ENCODE results near the gene CAMKK2.
"Not testable (repeated sequence)": the region's sequence is repeated elsewhere in the genome, so short reads cannot be mapped to it uniquely, and the experiment has no call there.

CAMKK2 gene

DNA sequence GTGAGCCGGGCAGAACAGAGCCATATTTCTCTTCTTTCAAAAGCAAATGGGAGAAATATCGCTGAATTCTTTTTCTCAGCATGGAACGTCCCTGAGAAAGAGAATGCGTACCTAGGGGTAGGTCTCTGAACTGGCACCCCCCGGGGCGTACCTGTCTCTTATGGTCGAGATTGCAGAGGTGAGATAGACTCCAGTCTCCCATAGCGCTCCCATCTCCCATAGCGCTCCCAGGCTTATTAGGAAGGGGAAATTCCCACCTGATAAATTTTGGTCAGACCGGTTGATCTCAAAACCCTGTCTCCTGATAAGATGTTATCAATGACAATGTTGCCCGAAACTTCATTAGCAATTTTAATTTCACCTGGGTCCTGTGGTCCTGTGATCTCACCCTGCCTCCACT is 16.0 kb downstream of the CAMKK2 start:
- not testable (repeated sequence) for H3K9me3 ChIP-seq (ENCODE audit: insufficient read depth, low read length, severe bottlenecking); DNase-seq; H2AFZ ChIP-seq (ENCODE audit: low read depth, low read length); H3K4me3 ChIP-seq (ENCODE audit: low read depth in 1 of 2, low read length in 2 of 2); H3K4me1 ChIP-seq (ENCODE audit: insufficient read depth, low read length); H3K4me2 ChIP-seq (ENCODE audit: insufficient read depth, low read length); H3K27me3 ChIP-seq (ENCODE audit: insufficient read depth, low read length, poor library complexity); H3K27ac ChIP-seq (ENCODE audit: low read length); H3K9ac ChIP-seq (ENCODE audit: low read depth, low read length); ATAC-seq (ENCODE audit: insufficient read depth, low read depth)
- H4K20me1 ChIP-seq (ENCODE audit: insufficient read depth, low read length): peaks cover 15% of the 10 kb centered on the region; the same call in 1 of the 2 replicates
- peaks cover 13% of the 10 kb centered on the region; the same call in 1 of the 2 replicates for H3K79me2 ChIP-seq (ENCODE audit: insufficient read depth, low read length)
- H3K36me3 ChIP-seq (ENCODE audit: insufficient read depth, low read length): peaks cover 18% of the 10 kb centered on the region

DNA sequence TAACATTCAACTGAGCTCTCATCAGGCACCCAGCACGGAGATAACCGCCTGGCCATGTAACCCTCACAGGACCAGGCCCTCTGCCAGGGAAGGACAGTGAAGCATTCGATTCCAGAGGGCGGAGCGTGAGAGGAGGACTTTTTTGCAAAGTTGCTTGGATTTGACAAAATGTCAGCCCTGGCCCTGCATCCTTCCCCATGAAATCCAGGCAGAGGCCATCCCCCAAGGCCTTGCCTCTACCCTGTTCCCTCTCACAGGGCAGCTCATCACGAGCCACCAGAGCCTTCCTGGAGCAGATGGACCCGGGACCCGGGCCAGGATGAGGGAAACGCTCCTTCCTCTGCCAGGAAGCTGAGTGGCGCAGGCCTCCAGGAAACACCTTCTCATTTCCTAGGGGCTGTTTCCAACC is 17.0 kb downstream of the CAMKK2 start:
- H3K27ac ChIP-seq (ENCODE audit: low read length): no peak overlapping the region
- no peak overlapping the region for H3K4me3 ChIP-seq (ENCODE audit: low read depth in 1 of 2, low read length in 2 of 2)
- peaks cover 16% of the 10 kb centered on the region for H3K36me3 ChIP-seq (ENCODE audit: insufficient read depth, low read length)
- H3K4me1 ChIP-seq (ENCODE audit: insufficient read depth, low read length): no peaks in the 10 kb centered on the region
- peaks cover 9% of the 10 kb centered on the region; the same call in 1 of the 2 replicates for H3K79me2 ChIP-seq (ENCODE audit: insufficient read depth, low read length)
- ATAC-seq (ENCODE audit: insufficient read depth, low read depth): no peak
- H4K20me1 ChIP-seq (ENCODE audit: insufficient read depth, low read length): peaks cover 14% of the 10 kb centered on the region; the same call in 1 of the 2 replicates
- no peak overlapping the region for H3K9ac ChIP-seq (ENCODE audit: low read depth, low read length)
- H3K9me3 ChIP-seq (ENCODE audit: insufficient read depth, low read length, severe bottlenecking): no peaks in the 10 kb centered on the region
- H2AFZ ChIP-seq (ENCODE audit: low read depth, low read length): no peak overlapping the region
- DNase-seq: no peak
- no peak overlapping the region for H3K4me2 ChIP-seq (ENCODE audit: insufficient read depth, low read length)
- H3K27me3 ChIP-seq (ENCODE audit: insufficient read depth, low read length, poor library complexity): no peaks in the 10 kb centered on the region
- no peak for TF ChIP-seq EZH2 (IDR thresholded peaks at IDR 0.05; ENCODE audit: borderline replicate concordance, low read depth, low read length, severe bottlenecking)
- TF ChIP-seq, protein P1, sequence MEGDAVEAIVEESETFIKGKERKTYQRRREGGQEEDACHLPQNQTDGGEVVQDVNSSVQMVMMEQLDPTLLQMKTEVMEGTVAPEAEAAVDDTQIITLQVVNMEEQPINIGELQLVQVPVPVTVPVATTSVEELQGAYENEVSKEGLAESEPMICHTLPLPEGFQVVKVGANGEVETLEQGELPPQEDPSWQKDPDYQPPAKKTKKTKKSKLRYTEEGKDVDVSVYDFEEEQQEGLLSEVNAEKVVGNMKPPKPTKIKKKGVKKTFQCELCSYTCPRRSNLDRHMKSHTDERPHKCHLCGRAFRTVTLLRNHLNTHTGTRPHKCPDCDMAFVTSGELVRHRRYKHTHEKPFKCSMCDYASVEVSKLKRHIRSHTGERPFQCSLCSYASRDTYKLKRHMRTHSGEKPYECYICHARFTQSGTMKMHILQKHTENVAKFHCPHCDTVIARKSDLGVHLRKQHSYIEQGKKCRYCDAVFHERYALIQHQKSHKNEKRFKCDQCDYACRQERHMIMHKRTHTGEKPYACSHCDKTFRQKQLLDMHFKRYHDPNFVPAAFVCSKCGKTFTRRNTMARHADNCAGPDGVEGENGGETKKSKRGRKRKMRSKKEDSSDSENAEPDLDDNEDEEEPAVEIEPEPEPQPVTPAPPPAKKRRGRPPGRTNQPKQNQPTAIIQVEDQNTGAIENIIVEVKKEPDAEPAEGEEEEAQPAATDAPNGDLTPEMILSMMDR (IDR thresholded peaks at IDR 0.05; ENCODE audit: borderline replicate concordance, extremely low read depth, low read length, poor library complexity, severe bottlenecking): no peak

DNA sequence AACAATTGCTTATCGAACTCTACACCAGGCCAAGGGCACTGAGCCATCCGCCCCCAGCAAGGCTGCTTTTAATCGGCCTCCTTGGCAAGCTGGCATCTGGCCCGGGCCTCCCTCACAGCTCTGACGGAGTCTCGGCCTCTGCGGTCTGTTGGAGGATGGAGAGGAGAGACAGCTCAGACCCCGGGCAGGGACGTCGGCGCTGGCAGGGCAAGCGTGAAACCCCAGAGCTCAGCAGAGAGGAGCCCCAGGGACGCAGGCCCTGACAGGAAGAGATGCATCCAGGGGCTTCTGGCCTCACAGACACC is 17.5 kb downstream of the CAMKK2 start:
- Histone ChIP-seq H3K9ac (ENCODE audit: low read depth, low read length) (no peak overlapping the region), H3K9me3 (ENCODE audit: insufficient read depth, low read length, severe bottlenecking) (no peaks in the 10 kb centered on the region), H4K20me1 (ENCODE audit: insufficient read depth, low read length) (peaks cover 14% of the 10 kb centered on the region; the same call in 1 of the 2 replicates), H3K4me1 (ENCODE audit: insufficient read depth, low read length) (no peaks in the 10 kb centered on the region), H3K27ac (ENCODE audit: low read length) (no peak overlapping the region), H3K4me2 (ENCODE audit: insufficient read depth, low read length) (no peak overlapping the region), H3K4me3 (ENCODE audit: low read depth in 1 of 2, low read length in 2 of 2) (no peak overlapping the region), H2AFZ (ENCODE audit: low read depth, low read length) (no peak overlapping the region), H3K36me3 (ENCODE audit: insufficient read depth, low read length) (peaks cover 18% of the 10 kb centered on the region), H3K79me2 (ENCODE audit: insufficient read depth, low read length) (peaks cover 11% of the 10 kb centered on the region; the same call in 1 of the 2 replicates), H3K27me3 (ENCODE audit: insufficient read depth, low read length, poor library complexity) (no peaks in the 10 kb centered on the region)
- ATAC-seq (ENCODE audit: insufficient read depth, low read depth) (no peak), DNase-seq (no peak)
- no peak for TF ChIP-seq EZH2 (IDR thresholded peaks at IDR 0.05; ENCODE audit: borderline replicate concordance, low read depth, low read length, severe bottlenecking)
- TF ChIP-seq, protein P1 (IDR thresholded peaks at IDR 0.05; ENCODE audit: borderline replicate concordance, extremely low read depth, low read length, poor library complexity, severe bottlenecking): no peak

DNA sequence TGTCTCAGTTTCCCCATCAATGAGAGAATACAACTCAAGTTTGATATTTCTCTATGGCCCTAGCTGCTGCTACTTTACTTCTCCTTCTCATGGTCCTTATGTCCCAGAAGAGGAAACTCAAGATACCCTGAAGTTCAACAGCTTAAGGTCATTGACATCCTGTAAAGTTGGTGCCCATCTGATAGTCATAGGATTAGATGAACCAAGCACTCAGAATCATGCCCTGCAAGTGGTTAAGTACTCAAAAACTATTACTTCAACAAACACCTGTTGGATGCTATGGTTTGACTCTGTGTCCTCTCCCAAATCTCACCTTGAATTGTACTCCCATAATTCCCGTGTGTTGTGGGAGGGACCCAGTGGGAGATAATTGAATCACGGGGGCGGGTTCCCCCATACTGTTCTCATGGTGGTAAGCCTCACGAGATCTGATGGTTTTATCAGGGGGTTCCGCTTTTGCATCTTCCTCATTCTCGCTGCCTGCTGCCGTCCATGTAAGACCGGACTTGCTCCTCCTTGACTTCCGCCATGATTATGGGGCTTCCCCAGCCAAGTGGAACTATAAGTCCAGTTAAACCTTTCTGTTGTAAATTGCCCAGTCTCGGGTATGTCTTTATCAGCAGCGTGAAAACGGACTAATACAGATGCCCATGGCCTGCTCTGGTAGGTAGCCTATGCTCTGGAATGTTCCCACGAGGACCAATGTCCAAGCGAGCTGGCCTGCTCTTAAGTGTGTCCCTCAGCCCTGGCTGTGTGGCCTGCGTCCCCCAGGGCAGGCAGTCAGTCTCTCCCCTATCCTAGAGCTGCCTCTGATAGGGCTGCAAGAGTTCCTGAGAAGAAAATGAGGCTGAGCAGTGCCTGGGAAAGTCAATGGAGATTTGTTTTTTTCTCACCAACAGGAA is 18.1 kb downstream of the CAMKK2 start:
- DNase-seq (no peak), ATAC-seq (ENCODE audit: insufficient read depth, low read depth) (no peak)
- H3K4me3 ChIP-seq (ENCODE audit: low read depth in 1 of 2, low read length in 2 of 2): no peak overlapping the region
- H3K27ac ChIP-seq (ENCODE audit: low read length): no peak overlapping the region
- H3K9ac ChIP-seq (ENCODE audit: low read depth, low read length): no peak overlapping the region
- TF ChIP-seq, protein P1 (IDR thresholded peaks at IDR 0.05; ENCODE audit: borderline replicate concordance, extremely low read depth, low read length, poor library complexity, severe bottlenecking): no peak
- TF ChIP-seq EZH2 (IDR thresholded peaks at IDR 0.05; ENCODE audit: borderline replicate concordance, low read depth, low read length, severe bottlenecking): no peak
- no peaks in the 10 kb centered on the region for H3K27me3 ChIP-seq (ENCODE audit: insufficient read depth, low read length, poor library complexity)
- H3K36me3 ChIP-seq (ENCODE audit: insufficient read depth, low read length): peaks cover 20% of the 10 kb centered on the region
- peaks cover 7% of the 10 kb centered on the region; the same call in 1 of the 2 replicates for H3K79me2 ChIP-seq (ENCODE audit: insufficient read depth, low read length)
- H3K9me3 ChIP-seq (ENCODE audit: insufficient read depth, low read length, severe bottlenecking): no peaks in the 10 kb centered on the region
- no peak overlapping the region for H3K4me2 ChIP-seq (ENCODE audit: insufficient read depth, low read length)
- no peaks in the 10 kb centered on the region for H3K4me1 ChIP-seq (ENCODE audit: insufficient read depth, low read length)
- no peak overlapping the region for H2AFZ ChIP-seq (ENCODE audit: low read depth, low read length)
- H4K20me1 ChIP-seq (ENCODE audit: insufficient read depth, low read length): peaks cover 11% of the 10 kb centered on the region

All from DND-41 (cell line).